ENCODE measurements around the gene NTRK3.

Gene NTRK3

DNA sequence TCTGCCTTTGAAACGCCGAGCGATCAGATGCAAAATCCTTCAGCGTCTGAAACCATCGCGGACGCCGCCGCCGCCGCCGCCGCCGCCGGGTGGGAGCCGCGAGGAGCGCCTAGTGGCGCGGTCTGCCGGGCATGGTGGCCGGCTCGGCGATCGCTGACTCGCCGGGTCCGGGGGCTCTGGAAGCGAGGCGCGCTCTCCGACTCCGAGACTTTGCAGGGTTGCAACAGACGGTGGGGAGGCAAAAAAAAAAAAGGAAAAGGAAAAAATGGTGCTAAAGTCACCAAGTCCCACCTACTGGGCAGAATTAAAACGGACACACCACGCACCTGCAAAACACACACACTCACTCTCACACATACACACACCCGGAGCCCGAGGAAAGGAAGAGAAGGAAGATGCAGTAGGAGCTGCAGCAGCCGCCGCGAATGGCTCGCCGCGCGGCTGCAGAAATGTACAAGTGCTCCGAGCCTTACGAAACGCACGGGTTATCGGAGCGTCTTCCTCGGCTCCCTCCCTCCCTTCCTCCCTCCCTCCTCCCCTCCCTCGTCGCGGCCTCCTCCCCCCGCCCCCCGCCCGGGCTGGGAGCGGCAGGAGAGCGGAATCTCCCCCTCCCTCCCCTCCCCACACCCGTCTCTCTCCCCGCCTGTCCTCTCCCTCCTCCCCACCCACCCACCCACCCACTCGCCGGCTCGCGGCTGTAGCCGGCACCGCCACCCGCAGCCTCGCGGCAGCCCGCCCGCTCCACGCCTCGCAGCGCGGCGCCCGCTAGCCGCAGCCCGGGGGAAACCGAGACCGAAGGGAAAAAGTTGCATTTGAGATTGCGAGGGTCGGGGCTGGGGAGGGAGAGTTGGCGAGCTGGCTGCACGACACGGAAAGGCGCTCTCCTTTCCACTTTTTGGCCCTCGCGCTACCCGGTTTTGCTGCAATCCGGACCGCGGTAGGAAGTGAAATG is at the start of gene NTRK3:
NTRK3 (minus strand) TSS at position 461 of the 952 bp plus-strand sequence. CDS start 586 bp downstream, outside the sequence.
- DNase-seq (ENCODE audit: low read depth) = peak; percentile 19

- DNase-seq (ENCODE audit: low read depth) = no peak
These were observed 46.9 kb upstream of the NTRK3 start for GRCh38 chr15:88303395-88303794.

- no peak for DNase-seq (ENCODE audit: low read depth)
These were observed 45.8 kb upstream of the NTRK3 start for GRCh38 chr15:88302373-88302772.

DNA sequence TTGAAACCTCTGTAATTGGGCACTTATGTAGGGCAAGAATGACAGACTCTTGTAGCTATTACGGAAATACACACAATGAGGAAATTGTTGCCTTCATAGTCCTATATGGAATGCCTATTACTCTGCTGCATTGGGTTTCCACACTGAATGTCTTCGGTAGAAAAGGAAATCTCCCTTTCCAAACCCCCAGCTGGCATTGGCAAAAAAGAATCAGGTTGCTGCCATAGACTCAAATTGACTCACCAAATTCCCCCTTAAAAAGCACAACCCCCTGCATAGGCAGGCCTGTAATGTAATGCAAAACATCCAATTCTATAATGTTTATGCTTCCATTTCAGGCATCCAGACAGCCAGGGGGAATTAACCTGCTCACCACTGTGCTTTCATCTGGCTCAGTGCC is 44.8 kb upstream of the NTRK3 start:
- DNase-seq (ENCODE audit: low read depth) = no peak

GRCh38 chr15:88300861-88301260 is 44.3 kb upstream of the NTRK3 start:
- no peak for DNase-seq (ENCODE audit: low read depth)

- no peak for DNase-seq (ENCODE audit: low read depth)
These were observed 43.5 kb upstream of the NTRK3 start for GRCh38 chr15:88300089-88300488.

DNA sequence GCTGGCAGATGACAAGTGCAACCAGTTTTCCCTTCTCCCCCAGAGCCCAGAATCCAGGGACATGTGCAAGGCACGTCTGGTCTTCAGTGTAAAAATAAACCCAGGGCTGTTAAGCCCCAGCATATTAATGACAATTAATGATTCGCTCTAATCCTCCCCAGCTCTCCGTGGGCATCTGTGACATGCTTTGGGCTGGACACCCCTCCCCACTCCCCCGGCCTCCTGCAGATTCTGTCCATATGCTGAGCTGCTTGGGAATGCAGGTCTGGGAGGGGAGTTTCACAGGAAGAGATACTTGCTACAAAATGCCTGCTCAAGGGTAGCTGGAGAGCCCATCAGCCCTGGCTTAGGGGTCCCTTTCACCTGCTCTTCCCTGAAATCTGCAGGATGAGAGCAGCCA is 43.0 kb upstream of the NTRK3 start:
- DNase-seq (ENCODE audit: low read depth) = no peak

GRCh38 chr15:88288661-88289060 is 32.1 kb upstream of the NTRK3 start:
- DNase-seq (ENCODE audit: low read depth) = no peak

DNA sequence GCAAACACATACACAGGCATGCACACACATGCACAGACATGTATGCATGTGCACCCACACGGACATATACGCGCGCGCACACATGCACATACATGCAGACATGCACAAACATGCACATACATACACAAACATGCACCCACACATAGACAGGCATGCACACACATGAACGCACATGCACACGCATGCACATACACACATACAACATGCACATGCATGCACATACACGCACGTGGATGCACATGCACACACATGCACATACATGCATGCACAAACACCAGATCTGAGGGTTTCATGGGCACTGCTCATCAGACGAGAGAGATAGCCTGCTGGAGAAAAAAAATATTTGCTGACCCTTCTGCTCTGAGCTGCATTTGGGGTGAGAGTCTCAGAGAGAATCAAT is 31.7 kb upstream of the NTRK3 start:
- no peak for DNase-seq (ENCODE audit: low read depth)

DNA sequence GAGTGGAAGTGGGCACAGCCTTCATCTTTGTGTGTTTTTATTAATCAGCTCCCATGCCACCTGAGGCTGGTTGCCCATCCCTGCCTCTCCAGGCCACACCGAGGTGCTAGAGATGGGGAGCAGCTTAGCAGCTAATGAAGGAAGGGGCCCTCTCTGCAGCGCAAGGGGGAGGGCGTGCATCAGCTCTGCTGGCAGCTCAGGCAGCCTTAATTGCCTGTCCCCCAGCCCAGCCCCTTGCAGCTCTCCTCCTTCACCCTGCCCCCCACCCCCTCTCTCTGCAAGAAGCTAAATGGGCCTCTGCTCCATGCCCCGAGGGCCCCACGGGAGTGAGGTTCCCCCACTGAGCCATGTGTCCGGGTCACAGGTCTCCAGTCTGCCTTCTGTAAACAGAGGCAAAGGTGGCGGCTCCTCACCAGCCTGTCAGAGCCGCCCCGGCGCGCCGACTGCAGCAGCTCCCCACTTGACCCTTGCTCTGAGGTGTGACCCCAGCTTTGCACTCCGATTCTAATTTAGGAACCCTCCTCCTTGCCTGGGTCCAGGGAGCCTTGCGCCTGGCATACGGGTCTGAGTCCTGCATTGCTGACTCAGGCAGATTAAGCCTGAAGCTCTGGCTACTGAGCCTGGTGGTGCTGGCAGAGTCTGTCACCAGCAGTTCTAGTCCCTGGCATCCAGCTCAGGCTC is 27.9 kb upstream of the NTRK3 start:
- DNase-seq (ENCODE audit: low read depth) = no peak

DNA sequence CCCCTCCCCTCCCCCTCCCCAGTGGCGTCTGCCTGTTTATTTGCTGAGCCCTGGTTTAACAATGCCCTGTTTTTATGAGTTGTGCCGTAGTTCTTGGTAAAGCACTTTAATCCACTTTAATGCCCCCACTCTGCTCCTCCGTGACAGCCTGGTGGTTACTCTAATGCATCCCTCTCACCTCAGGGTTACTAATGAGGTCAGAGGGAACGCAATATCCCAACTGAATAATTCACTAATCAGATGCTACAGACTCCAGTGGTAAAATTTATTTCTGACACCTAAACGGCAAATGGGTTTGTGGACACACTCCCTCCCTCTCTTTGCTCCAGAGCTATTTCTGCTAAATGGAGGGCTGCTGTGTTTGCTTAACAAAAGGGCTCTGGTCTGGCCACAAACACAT is 26.1 kb upstream of the NTRK3 start:
- DNase-seq (ENCODE audit: low read depth) = no peak

DNA sequence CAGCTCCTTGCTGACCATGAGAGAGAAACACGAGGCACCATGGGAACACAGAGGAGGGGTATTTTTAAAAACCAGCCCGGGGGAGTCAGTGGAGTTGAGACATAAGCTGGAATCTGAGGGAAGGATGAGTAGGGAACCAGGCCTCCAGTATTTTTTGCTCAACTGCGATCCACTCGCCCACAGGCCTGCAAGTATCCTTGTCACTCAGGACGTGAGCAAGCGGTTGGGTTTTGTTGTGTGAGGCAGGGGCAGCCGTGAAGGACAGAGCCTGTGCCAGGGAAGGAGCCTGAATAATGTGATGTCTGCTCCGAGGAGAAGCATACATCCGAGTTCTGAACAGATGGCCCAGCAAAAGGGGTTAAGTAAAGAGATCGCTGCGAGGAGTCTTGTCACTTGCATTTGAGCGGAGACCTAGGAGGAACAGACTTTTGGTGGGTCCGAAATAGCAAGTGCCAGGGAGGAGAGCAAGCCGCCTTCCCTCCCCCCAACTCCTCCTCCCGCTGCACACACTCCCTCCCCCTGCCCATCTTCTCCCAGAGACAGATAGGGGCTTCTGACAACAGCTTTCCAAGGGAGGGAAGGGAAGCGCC is 20.4 kb upstream of the NTRK3 start:
- no peak for DNase-seq (ENCODE audit: low read depth)

- no peak for DNase-seq (ENCODE audit: low read depth)
These were observed 19.3 kb upstream of the NTRK3 start for GRCh38 chr15:88275804-88276203.

GRCh38 chr15:88274553-88275460 is 18.3 kb upstream of the NTRK3 start:
- peak; percentile 65 for DNase-seq (ENCODE audit: low read depth)

- no peak for DNase-seq (ENCODE audit: low read depth)
These were observed 15.9 kb upstream of the NTRK3 start for GRCh38 chr15:88272421-88272820.

GRCh38 chr15:88269356-88270062 is 13.0 kb upstream of the NTRK3 start:
- no peak for DNase-seq (ENCODE audit: low read depth)

GRCh38 chr15:88267720-88268119 is 11.2 kb upstream of the NTRK3 start:
- no peak for DNase-seq (ENCODE audit: low read depth)

DNA sequence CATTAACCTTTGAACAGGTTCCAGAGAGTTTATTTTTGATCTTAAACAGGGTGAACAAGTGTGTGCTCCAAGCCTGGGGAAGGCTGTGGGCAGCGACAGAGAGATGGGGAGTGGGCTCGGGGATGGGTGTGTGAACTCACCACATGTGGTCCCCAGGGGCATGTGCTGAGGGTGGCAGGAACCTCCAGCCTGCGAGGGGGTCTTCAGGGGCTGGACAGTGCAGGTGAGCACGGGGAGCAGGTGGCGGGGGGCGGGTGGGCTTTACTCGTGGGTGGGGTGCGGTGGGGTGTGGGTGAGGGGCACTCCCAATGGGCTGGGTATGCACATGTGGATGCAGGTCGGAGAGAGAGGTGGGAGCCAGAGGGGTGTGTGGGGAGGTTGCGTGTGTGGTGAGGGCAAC is 9.6 kb upstream of the NTRK3 start:
- no peak for DNase-seq (ENCODE audit: low read depth)

GRCh38 chr15:88264622-88265021 is 8.1 kb upstream of the NTRK3 start:
- DNase-seq (ENCODE audit: low read depth) = no peak

GRCh38 chr15:88262064-88262463 is 5.5 kb upstream of the NTRK3 start:
- DNase-seq (ENCODE audit: low read depth) = no peak

DNA sequence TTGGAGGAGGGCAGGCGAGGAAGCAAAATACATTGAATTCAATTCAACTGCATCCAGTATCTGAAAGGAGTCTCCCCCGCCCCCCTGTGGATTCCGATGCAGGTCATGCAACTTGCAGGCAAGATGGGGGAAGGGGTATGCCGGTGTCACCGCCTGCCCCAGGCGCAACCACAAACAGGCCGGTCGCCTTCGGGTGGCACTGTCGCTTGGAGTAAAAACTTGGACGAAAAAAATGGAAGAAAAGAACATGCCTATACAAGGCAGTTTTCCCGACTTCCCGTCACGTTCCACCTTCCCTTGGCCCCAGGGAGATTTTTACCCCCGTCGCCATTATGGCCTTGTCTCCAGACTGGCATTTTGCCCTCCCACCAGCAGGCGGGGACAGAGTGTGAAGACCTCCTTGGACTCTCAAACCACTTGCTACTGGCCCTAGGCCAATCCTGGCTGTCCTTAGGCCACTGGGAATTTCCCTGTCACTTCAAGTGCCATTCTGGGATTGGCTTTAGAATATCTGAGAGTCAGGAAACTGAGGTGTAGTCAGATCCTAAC is 1.6 kb upstream of the NTRK3 start:
- DNase-seq (ENCODE audit: low read depth) = peak; percentile 10

Data from EH (cell line).